ENCODE measurements around the gene PKDREJ. TPM values are rescaled to one million over a fixed set of nuclear protein-coding genes. Genes with fewer than 3 reads are reported as not detected.
"Not testable (repeated sequence)": the region's sequence is repeated elsewhere in the genome, so short reads cannot be mapped to it uniquely, and the experiment has no call there.

The PKDREJ gene
- total and polyA plus RNA-seq, 3 experiments from 2014 or later: 0.03 TPM; not detected in 2

DNA sequence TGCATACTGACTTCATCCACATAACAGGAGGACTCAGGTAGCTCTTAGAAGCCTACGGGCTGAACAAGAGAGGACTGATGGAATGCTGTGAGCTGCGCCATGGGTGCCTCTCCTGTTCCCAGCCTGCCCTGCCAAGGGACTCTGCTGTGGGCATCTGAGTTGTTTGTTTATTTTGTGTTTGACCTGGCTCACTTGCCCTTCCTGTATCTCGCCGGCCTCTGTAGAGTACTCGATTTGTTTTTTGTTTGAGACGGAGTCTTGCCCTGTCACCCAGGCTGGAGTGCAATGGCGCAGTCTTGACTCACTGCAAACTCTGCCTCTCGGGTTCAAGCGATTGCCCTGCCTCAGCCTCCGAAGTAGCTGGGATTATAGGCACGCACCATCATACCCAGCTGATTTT, 6.4 kb upstream of the PKDREJ start:
- H3K27me3 Mint-ChIP-seq: peaks cover under 1 to 4% of the 10 kb centered on the region in 2 donors
- H3K36me3 Mint-ChIP-seq: peaks cover 0 to 28% (median 2%) of the 10 kb centered on the region in 3 donors
- Histone ChIP-seq H3K36me3 (ENCODE audit: insufficient read depth, low read length) (no peaks in the 10 kb centered on the region), H3K27me3 (ENCODE audit: insufficient read depth, low read length, poor library complexity, severe bottlenecking) (no peaks in the 10 kb centered on the region), H3K4me3 (ENCODE audit: low read length) (no peak overlapping the region), H3K27ac (ENCODE audit: low read depth, low read length) (no peak overlapping the region), H3K9me3 (ENCODE audit: low read length) (no peaks in the 10 kb centered on the region), H3K4me1 (ENCODE audit: insufficient read depth, low read length) (peaks cover 4% of the 10 kb centered on the region)
- peak overlapping the region in 1 of 8 donors; percentile 87 for H3K27ac Mint-ChIP-seq
- H3K9me3 Mint-ChIP-seq: no peaks in the 10 kb centered on the region
- DNase-seq: no peak
- POLR2A ChIA-PET: interaction anchor here (1.1 kb wide), 1 partner anchor 19 kb away, joined by 4 read pairs; the partner anchor contains the start of gene CDPF1
- H3K4me3 Mint-ChIP-seq: peak overlapping the region; percentile 73 to 95 (median 90)
- H3K4me1 Mint-ChIP-seq: peaks cover 18 to 27% (median 25%) of the 10 kb centered on the region in 3 donors
- CTCF ChIA-PET: no interaction called here

- ChIA-PET CTCF (interaction anchor here (0.9 to 1.5 kb wide), 5 partner anchors 17 to 153 kb away, joined by 3 to 4 read pairs (median 3); partner anchors contain the start of gene CDPF1), POLR2A (interaction anchor here (1.8 kb wide), 1 partner anchor 17 kb away, joined by 5 read pairs; the partner anchor contains the start of gene CDPF1)
- H3K27ac Mint-ChIP-seq: peak within 1 kb of the TSS; percentile 50 to 95 (median 72)
- peaks cover 0 to 15% (median 6%) of the 10 kb centered on the region in 3 donors for H3K36me3 Mint-ChIP-seq
- DNase-seq: peak; percentile 33 to 71 (median 59)
- Histone ChIP-seq H3K9me3 (ENCODE audit: low read length) (no peaks in the 10 kb centered on the region), H3K36me3 (ENCODE audit: insufficient read depth, low read length) (no peaks in the 10 kb centered on the region), H3K27me3 (ENCODE audit: insufficient read depth, low read length, poor library complexity, severe bottlenecking) (peaks cover 7% of the 10 kb centered on the region), H3K4me1 (ENCODE audit: insufficient read depth, low read length) (peaks cover 4% of the 10 kb centered on the region), H3K4me3 (ENCODE audit: low read length) (peak within 1 kb of the TSS; percentile 66), H3K27ac (ENCODE audit: low read depth, low read length) (no peak within 1 kb of the TSS)
- peaks cover 14 to 15% of the 10 kb centered on the region in 2 donors for H3K27me3 Mint-ChIP-seq
- peak within 1 kb of the TSS; percentile 88 to 95 (median 91) for H3K4me3 Mint-ChIP-seq
- peaks cover 18 to 32% (median 25%) of the 10 kb centered on the region in 3 donors for H3K4me1 Mint-ChIP-seq
- no peaks in the 10 kb centered on the region for H3K9me3 Mint-ChIP-seq
Measured at GRCh38 chr22:46267431-46268279, 4.5 kb upstream of the PKDREJ start, which contains the start of gene TTC38. TSS of gene TTC38 (plus strand) at chr22:46268008. CDS start at chr22:46268040, 32 bp downstream.

GRCh38 chr22:46265627-46266026, 2.5 kb upstream of the PKDREJ start:
- H3K9me3 ChIP-seq (ENCODE audit: low read length); H3K9me3 Mint-ChIP-seq; H3K36me3 ChIP-seq (ENCODE audit: insufficient read depth, low read length); CTCF ChIA-PET; H3K36me3 Mint-ChIP-seq; H3K4me1 ChIP-seq (ENCODE audit: insufficient read depth, low read length); H3K27ac Mint-ChIP-seq; H3K4me3 ChIP-seq (ENCODE audit: low read length); H3K27ac ChIP-seq (ENCODE audit: low read depth, low read length); DNase-seq; POLR2A ChIA-PET: not testable (repeated sequence)
- Mint-ChIP-seq H3K4me1 (peaks cover 18 to 37% (median 25%) of the 10 kb centered on the region in 3 donors), H3K27me3 (peaks cover 33 to 34% of the 10 kb centered on the region in 2 donors), H3K4me3 (peak overlapping the region in 2 of 7 donors; percentile 44 to 66)
- H3K27me3 ChIP-seq (ENCODE audit: insufficient read depth, low read length, poor library complexity, severe bottlenecking): peaks cover 24% of the 10 kb centered on the region

- H3K27me3 ChIP-seq (ENCODE audit: insufficient read depth, low read length, poor library complexity, severe bottlenecking): peaks cover 30% of the 10 kb centered on the region
- H3K9me3 ChIP-seq (ENCODE audit: low read length); H3K36me3 ChIP-seq (ENCODE audit: insufficient read depth, low read length); DNase-seq; H3K36me3 Mint-ChIP-seq; POLR2A ChIA-PET; CTCF ChIA-PET; H3K4me3 ChIP-seq (ENCODE audit: low read length); H3K27ac ChIP-seq (ENCODE audit: low read depth, low read length); H3K9me3 Mint-ChIP-seq; H3K4me1 ChIP-seq (ENCODE audit: insufficient read depth, low read length): not testable (repeated sequence)
- peak overlapping the region in 3 of 7 donors; percentile 8 to 54 (median 16) for H3K4me3 Mint-ChIP-seq
- H3K27ac Mint-ChIP-seq: peak overlapping the region in 1 of 8 donors; percentile 26
- H3K4me1 Mint-ChIP-seq: peaks cover 11 to 30% (median 17%) of the 10 kb centered on the region in 3 donors
- H3K27me3 Mint-ChIP-seq: peaks cover 32 to 44% of the 10 kb centered on the region in 2 donors
Measured at GRCh38 chr22:46264520-46264919, 1.4 kb upstream of the PKDREJ start.

DNA sequence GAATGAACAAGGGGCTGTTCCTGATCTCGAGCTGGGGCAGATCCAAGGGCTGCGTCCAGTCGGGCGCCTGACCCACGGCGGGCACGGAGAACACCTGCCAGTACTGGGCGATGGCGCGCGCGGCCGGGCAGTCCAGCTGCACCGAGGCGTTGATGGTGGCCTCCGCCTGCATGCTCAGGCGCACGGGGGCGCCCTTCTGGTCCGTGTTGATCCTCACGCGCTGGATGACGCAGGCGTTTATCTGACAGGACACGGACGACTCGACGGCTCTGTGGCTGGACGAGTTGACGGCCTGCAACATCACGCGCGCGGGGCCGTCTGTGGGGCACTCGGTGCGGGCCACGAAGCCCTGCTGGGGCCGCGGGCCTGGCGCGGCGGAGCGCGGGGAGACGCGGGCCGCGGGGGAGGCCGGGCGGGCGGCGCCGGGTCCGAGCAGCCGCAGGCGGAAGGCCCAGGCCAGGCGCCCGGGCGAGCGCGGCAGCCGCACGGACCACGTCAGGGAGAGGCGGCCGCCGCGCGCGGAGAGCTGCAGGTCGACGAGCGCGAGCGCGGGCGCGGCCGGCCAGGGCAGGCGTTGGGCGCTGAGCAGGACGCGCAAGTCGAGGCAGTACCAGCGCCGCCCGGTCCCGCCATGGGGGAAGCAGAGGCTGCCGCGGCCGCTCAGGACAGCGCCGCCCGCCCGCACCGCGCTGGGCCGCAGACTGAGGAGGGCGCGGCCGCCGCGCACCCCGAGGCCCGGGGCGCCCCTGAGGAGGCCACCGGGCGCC, 511 bp downstream of the PKDREJ start:
- H3K27ac Mint-ChIP-seq: no peak overlapping the region
- no peaks in the 10 kb centered on the region for H3K9me3 Mint-ChIP-seq
- no peaks in the 10 kb centered on the region for H3K9me3 ChIP-seq (ENCODE audit: low read length)
- no peaks in the 10 kb centered on the region for H3K4me1 ChIP-seq (ENCODE audit: insufficient read depth, low read length)
- no peak overlapping the region for H3K27ac ChIP-seq (ENCODE audit: low read depth, low read length)
- ChIA-PET POLR2A (interaction anchor here (0.7 kb wide), 1 partner anchor 12 kb away, joined by 3 read pairs; the partner anchor contains the start of gene CDPF1), CTCF (interaction anchor here (1.2 kb wide), 1 partner anchor 13 kb away, joined by 4 read pairs; the partner anchor contains the start of gene CDPF1)
- no peaks in the 10 kb centered on the region for H3K36me3 ChIP-seq (ENCODE audit: insufficient read depth, low read length)
- H3K4me3 Mint-ChIP-seq: peak overlapping the region in 4 of 7 donors; percentile 28 to 54 (median 38)
- peaks cover 34 to 63% of the 10 kb centered on the region in 2 donors for H3K27me3 Mint-ChIP-seq
- H3K4me3 ChIP-seq (ENCODE audit: low read length): no peak overlapping the region
- peaks cover 30% of the 10 kb centered on the region for H3K27me3 ChIP-seq (ENCODE audit: insufficient read depth, low read length, poor library complexity, severe bottlenecking)
- peaks cover 6 to 18% (median 6%) of the 10 kb centered on the region in 3 donors for H3K4me1 Mint-ChIP-seq
- H3K36me3 Mint-ChIP-seq: peaks cover 0 to 6% (median 4%) of the 10 kb centered on the region in 3 donors
- peak in 3 of 5 donors; percentile 19 to 20 (median 19) for DNase-seq

- Histone ChIP-seq H3K27ac (ENCODE audit: low read depth, low read length) (no peak overlapping the region), H3K27me3 (ENCODE audit: insufficient read depth, low read length, poor library complexity, severe bottlenecking) (peaks cover 30% of the 10 kb centered on the region), H3K4me3 (ENCODE audit: low read length) (no peak overlapping the region), H3K36me3 (ENCODE audit: insufficient read depth, low read length) (no peaks in the 10 kb centered on the region), H3K9me3 (ENCODE audit: low read length) (no peaks in the 10 kb centered on the region), H3K4me1 (ENCODE audit: insufficient read depth, low read length) (no peaks in the 10 kb centered on the region)
- CTCF ChIA-PET: no interaction called here
- Mint-ChIP-seq H3K4me1 (peaks cover 0 to 11% (median 0%) of the 10 kb centered on the region in 3 donors), H3K36me3 (peaks cover 0 to 6% (median 0%) of the 10 kb centered on the region in 3 donors), H3K9me3 (no peaks in the 10 kb centered on the region), H3K27ac (peak overlapping the region in 1 of 8 donors; percentile 43), H3K27me3 (peaks cover 33 to 64% of the 10 kb centered on the region in 2 donors), H3K4me3 (no peak overlapping the region)
- POLR2A ChIA-PET: no interaction called here
- no peak for DNase-seq
Measured at GRCh38 chr22:46260038-46260437, 3.1 kb downstream of the PKDREJ start.

GRCh38 chr22:46259374-46259773, 3.8 kb downstream of the PKDREJ start:
- peaks cover 0 to 6% (median 0%) of the 10 kb centered on the region in 3 donors for H3K36me3 Mint-ChIP-seq
- POLR2A ChIA-PET: no interaction called here
- no peak overlapping the region for H3K27ac ChIP-seq (ENCODE audit: low read depth, low read length)

More at GRCh38 chr22:46259374-46259773, 3.8 kb downstream of the PKDREJ start:
- Mint-ChIP-seq H3K4me3 (no peak overlapping the region), H3K9me3 (no peaks in the 10 kb centered on the region), H3K4me1 (peaks cover 0 to 12% (median 0%) of the 10 kb centered on the region in 3 donors), H3K27ac (no peak overlapping the region), H3K27me3 (peaks cover 32 to 61% of the 10 kb centered on the region in 2 donors)
- no peak for DNase-seq
- Histone ChIP-seq H3K4me3 (ENCODE audit: low read length) (no peak overlapping the region), H3K36me3 (ENCODE audit: insufficient read depth, low read length) (no peaks in the 10 kb centered on the region), H3K9me3 (ENCODE audit: low read length) (no peaks in the 10 kb centered on the region), H3K27me3 (ENCODE audit: insufficient read depth, low read length, poor library complexity, severe bottlenecking) (peaks cover 30% of the 10 kb centered on the region), H3K4me1 (ENCODE audit: insufficient read depth, low read length) (no peaks in the 10 kb centered on the region)
- CTCF ChIA-PET: no interaction called here
